ENCODE results near the gene MATR3.

- TF ChIP-seq EZH2phosphoT487 (IDR thresholded peaks at IDR 0.05; ENCODE audit: borderline replicate concordance, low read length) = no peak
- no peak for TF ChIP-seq CTCF (IDR thresholded peaks at IDR 0.05; ENCODE audit: low read depth, low read length, poor library complexity, severe bottlenecking)
These were observed 40.4 kb upstream of the MATR3 start for GRCh38 chr5:139253115-139253514.

Measured in DOHH2 (cell line).